Measurements from ENCODE around the gene QPRT. TPM values are rescaled to one million over a fixed set of nuclear protein-coding genes. Genes with fewer than 3 reads are reported as not detected.

The QPRT gene
- polyA plus RNA-seq, 1 of the 3 experiments (the other 2 are of a cell fraction) = 12.5 TPM

DNA sequence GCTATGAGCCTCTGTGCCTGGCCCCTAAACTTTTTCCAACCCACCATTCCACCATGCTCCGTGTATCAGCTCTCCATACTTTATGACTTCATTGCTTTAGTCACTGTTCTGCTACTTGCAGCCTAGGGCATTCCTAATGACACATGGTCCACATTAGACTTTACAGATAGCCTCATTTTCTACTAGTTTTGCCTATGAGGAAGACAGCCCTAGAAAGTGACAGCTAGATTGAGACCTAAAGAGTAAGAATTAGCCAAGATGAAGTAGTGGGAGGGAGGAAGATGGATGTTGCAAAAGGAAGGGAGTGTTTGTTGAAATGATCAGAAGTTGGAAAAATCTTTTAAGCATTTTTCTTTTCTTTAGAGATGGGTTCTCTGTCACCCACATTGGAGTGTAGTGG, 55.8 kb downstream of the QPRT start:
- no peak for DNase-seq
- no peak for TF ChIP-seq FOSL2 (IDR thresholded peaks at IDR 0.05; ENCODE audit: borderline replicate concordance, low read depth)
- TF ChIP-seq GABPA (IDR thresholded peaks at IDR 0.05; ENCODE audit: low read depth) = no peak
- TF ChIP-seq EP300 (IDR thresholded peaks at IDR 0.05; ENCODE audit: borderline replicate concordance in 1 of 2, low read depth in 1 of 2, low read length in 1 of 2) = no peak
- TF ChIP-seq, protein P1, sequence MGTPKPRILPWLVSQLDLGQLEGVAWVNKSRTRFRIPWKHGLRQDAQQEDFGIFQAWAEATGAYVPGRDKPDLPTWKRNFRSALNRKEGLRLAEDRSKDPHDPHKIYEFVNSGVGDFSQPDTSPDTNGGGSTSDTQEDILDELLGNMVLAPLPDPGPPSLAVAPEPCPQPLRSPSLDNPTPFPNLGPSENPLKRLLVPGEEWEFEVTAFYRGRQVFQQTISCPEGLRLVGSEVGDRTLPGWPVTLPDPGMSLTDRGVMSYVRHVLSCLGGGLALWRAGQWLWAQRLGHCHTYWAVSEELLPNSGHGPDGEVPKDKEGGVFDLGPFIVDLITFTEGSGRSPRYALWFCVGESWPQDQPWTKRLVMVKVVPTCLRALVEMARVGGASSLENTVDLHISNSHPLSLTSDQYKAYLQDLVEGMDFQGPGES (IDR thresholded peaks at IDR 0.05; ENCODE audit: low read depth, low read length) = no peak
- no peak for TF ChIP-seq CHD2 (IDR thresholded peaks at IDR 0.05; ENCODE audit: low read length, partially characterized antibody)
- no peak for TF ChIP-seq RAD21 (IDR thresholded peaks at IDR 0.05; ENCODE audit: low read length)
- TF ChIP-seq GATA2 (CRISPR knock-in tag; IDR thresholded peaks at IDR 0.05) = no peak
- TF ChIP-seq, protein P2, sequence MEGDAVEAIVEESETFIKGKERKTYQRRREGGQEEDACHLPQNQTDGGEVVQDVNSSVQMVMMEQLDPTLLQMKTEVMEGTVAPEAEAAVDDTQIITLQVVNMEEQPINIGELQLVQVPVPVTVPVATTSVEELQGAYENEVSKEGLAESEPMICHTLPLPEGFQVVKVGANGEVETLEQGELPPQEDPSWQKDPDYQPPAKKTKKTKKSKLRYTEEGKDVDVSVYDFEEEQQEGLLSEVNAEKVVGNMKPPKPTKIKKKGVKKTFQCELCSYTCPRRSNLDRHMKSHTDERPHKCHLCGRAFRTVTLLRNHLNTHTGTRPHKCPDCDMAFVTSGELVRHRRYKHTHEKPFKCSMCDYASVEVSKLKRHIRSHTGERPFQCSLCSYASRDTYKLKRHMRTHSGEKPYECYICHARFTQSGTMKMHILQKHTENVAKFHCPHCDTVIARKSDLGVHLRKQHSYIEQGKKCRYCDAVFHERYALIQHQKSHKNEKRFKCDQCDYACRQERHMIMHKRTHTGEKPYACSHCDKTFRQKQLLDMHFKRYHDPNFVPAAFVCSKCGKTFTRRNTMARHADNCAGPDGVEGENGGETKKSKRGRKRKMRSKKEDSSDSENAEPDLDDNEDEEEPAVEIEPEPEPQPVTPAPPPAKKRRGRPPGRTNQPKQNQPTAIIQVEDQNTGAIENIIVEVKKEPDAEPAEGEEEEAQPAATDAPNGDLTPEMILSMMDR (IDR thresholded peaks at IDR 0.05) = no peak
- no peak for TF ChIP-seq RFX5 (IDR thresholded peaks at IDR 0.05; ENCODE audit: low read length)
- TF ChIP-seq YY1 (IDR thresholded peaks at IDR 0.05; ENCODE audit: low read depth) = no peak
- no peak for TF ChIP-seq POLR2AphosphoS5 (IDR thresholded peaks at IDR 0.05; ENCODE audit: low read depth, low read length)
- no peak for TF ChIP-seq TCF12 (IDR thresholded peaks at IDR 0.05)
- TF ChIP-seq TEAD4 (IDR thresholded peaks at IDR 0.05; ENCODE audit: borderline replicate concordance, insufficient read depth) = no peak
- TF ChIP-seq SIN3A (IDR thresholded peaks at IDR 0.05; ENCODE audit: borderline replicate concordance, low read depth, low read length) = no peak
- no peak for TF ChIP-seq MEF2A (IDR thresholded peaks at IDR 0.05; ENCODE audit: borderline replicate concordance, low read depth)
- no peak for TF ChIP-seq EZH2phosphoT487 (IDR thresholded peaks at IDR 0.05; ENCODE audit: borderline replicate concordance, low read depth)
- TF ChIP-seq TAF1 (IDR thresholded peaks at IDR 0.05; ENCODE audit: borderline replicate concordance, low read depth, low read length) = no peak
- Histone ChIP-seq H3K9me2 (no peaks in the 10 kb centered on the region), H4K20me1 (ENCODE audit: insufficient read depth) (no peaks in the 10 kb centered on the region), H3K9ac (no peak overlapping the region), H2AFZ (ENCODE audit: low read depth) (no peak overlapping the region), H3K9me3 (no peaks in the 10 kb centered on the region), H3K36me3 (replicated peaks in 1 of 2; ENCODE audit: control insufficient read depth in 1 of 2, insufficient read depth in 2 of 2, low read length in 1 of 2) (no peaks in the 10 kb centered on the region), H3K4me1 (ENCODE audit: control insufficient read depth in 1 of 2, insufficient read depth in 2 of 2, low read depth in 1 of 2, low read length in 1 of 2) (peaks cover 0 to 3% of the 10 kb centered on the region in 2 experiments; a peak in 1 of 4 replicates), H3K4me3 (ENCODE audit: low read depth in 2 of 2, low read length in 1 of 2) (no peak overlapping the region), H3K27ac (ENCODE audit: low read depth in 2 of 2, low read length in 1 of 2) (no peak overlapping the region), H3K27me3 (ENCODE audit: insufficient read depth) (peaks cover 9% of the 10 kb centered on the region), H3F3A (replicated peaks; ENCODE audit: insufficient read depth) (no peaks in the 10 kb centered on the region), H3K4me2 (no peak overlapping the region), H3K79me2 (ENCODE audit: insufficient read depth) (no peaks in the 10 kb centered on the region)
- POLR2A ChIA-PET = no interaction called here
- 42% methylated on average over 1 of the region's 1 CpG for WGBS (ENCODE audit: low lambda C conversion rate)
- CTCF ChIA-PET = no interaction called here

Data from SK-N-SH (cell line).